ENCODE data around the gene PPP1R37.

GRCh38 chr19:45100201-45100600 is 7.2 kb downstream of the PPP1R37 start:
- TF ChIP-seq POLR2AphosphoS5 (IDR thresholded peaks at IDR 0.05; ENCODE audit: low read depth, low read length) (no peak), POLR2A (IDR thresholded peaks at IDR 0.05; ENCODE audit: low read depth, low read length) (no peak), SPI1 (IDR thresholded peaks at IDR 0.05; ENCODE audit: low read depth, low read length) (no peak), TAF1 (IDR thresholded peaks at IDR 0.05; ENCODE audit: low read depth, low read length) (no peak), POU2F2 (IDR thresholded peaks at IDR 0.05; ENCODE audit: low read depth, low read length) (no peak)
